SH-SY5Y (cell line): Measurements from ENCODE around the gene SPDEF.

ENCODE experiments used
- GATA2 ChIP-seq: IDR thresholded peaks from 2 replicates; pipeline ENCODE4 v1.6.1; 2011; ENCODE audit warnings: mild to moderate bottlenecking, low read depth, low read length
- GATA3 ChIP-seq: IDR thresholded peaks from 2 replicates; pipeline ENCODE4 v1.6.1; 2011; ENCODE audit warnings: low read depth, mild to moderate bottlenecking, low read length, moderate library complexity

GRCh38 chr6:34534146-34534545 is 22.0 kb downstream of the SPDEF start:
- TF ChIP-seq GATA2, result no peak
- TF ChIP-seq GATA3, result no peak
